ENCODE measurements around the gene WNT9A. TPM values are rescaled to one million over a fixed set of nuclear protein-coding genes. Genes with fewer than 3 reads are reported as not detected.

The WNT9A gene
- total RNA-seq, 2 experiments from 2014 or later = not detected

GRCh38 chr1:227924168-227924832, 23.4 kb downstream of the WNT9A start:
- ChIA-PET POLR2A (no interaction called here), CTCF (ENCODE audit: unreplicated experiment) (no interaction called here)
- Histone ChIP-seq H3K4me1 (ENCODE audit: insufficient read depth, low read length, poor library complexity, severe bottlenecking) (no peaks in the 10 kb centered on the region), H3K4me3 (ENCODE audit: low read depth, low read length, poor library complexity, severe bottlenecking) (no peak overlapping the region), H3K27ac (ENCODE audit: low read depth, low read length, poor library complexity, severe bottlenecking) (no peak overlapping the region), H2AFZ (ENCODE audit: low read length) (no peak overlapping the region), H3K4me2 (ENCODE audit: low read length) (no peak overlapping the region), H4K20me1 (ENCODE audit: insufficient read depth, low read length) (no peaks in the 10 kb centered on the region), H3K9me2 (ENCODE audit: insufficient read depth, low read length) (no peaks in the 10 kb centered on the region), H3K9me3 (ENCODE audit: low read length) (no peaks in the 10 kb centered on the region), H3K36me3 (ENCODE audit: insufficient read depth, low read length) (no peaks in the 10 kb centered on the region), H3K79me2 (ENCODE audit: insufficient read depth, low read depth, low read length) (no peaks in the 10 kb centered on the region)
- TF ChIP-seq, protein P1, sequence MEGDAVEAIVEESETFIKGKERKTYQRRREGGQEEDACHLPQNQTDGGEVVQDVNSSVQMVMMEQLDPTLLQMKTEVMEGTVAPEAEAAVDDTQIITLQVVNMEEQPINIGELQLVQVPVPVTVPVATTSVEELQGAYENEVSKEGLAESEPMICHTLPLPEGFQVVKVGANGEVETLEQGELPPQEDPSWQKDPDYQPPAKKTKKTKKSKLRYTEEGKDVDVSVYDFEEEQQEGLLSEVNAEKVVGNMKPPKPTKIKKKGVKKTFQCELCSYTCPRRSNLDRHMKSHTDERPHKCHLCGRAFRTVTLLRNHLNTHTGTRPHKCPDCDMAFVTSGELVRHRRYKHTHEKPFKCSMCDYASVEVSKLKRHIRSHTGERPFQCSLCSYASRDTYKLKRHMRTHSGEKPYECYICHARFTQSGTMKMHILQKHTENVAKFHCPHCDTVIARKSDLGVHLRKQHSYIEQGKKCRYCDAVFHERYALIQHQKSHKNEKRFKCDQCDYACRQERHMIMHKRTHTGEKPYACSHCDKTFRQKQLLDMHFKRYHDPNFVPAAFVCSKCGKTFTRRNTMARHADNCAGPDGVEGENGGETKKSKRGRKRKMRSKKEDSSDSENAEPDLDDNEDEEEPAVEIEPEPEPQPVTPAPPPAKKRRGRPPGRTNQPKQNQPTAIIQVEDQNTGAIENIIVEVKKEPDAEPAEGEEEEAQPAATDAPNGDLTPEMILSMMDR (conservative IDR thresholded peaks at IDR 0.05; ENCODE audit: low read length) = no peak
- no peak for TF ChIP-seq EZH2phosphoT487 (IDR thresholded peaks at IDR 0.05; ENCODE audit: borderline replicate concordance, low read depth, low read length)
- DNase-seq (ENCODE audit: low spot score) = no peak
- intact Hi-C loops (cut with micrococcal nuclease; ENCODE audit: unreplicated experiment) = no loop called here
- BruUV-seq (replicated peaks) = no TSS peak

DNA sequence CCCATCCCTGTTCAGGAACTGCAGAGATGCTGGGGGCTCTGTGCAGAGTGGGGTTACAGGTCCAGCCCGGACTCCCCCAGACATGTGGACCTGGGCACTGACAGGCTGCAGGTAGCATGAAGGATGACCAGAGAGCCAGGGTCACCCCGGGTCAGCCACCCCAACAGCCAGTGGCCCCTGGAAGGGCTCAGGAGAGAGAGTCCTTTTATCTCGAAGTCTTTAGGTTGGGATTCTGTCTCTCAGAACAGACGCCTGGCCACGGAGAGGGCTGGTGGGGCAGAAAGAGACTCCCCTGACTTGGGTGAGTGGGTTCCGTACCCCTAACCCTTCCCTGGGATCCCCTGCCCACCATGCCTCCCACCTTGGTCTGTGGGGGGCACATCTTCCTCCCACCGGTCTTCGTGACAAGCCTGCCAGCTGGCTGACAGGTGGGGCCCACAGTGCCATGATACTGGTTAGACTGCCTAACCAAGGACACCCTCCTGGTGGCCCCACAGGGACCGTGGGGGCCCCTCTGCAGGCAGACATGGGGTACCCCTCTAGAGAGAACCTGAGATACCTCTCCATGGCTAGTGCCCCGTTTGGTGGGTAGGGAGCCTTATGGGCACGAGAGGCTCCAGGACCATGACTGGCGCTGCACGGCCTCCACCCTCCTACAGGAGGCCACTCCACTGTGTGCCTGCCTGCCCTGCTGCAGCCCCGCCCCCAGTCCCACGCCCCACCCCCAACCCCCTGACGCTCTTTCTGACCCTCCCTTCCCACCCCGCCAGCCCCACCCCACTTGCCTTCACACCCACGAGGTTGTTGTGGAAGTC, 24.2 kb downstream of the WNT9A start:
- Histone ChIP-seq H3K79me2 (ENCODE audit: insufficient read depth, low read depth, low read length) (no peaks in the 10 kb centered on the region), H3K4me2 (ENCODE audit: low read length) (no peak overlapping the region), H3K4me1 (ENCODE audit: insufficient read depth, low read length, poor library complexity, severe bottlenecking) (no peaks in the 10 kb centered on the region), H4K20me1 (ENCODE audit: insufficient read depth, low read length) (no peaks in the 10 kb centered on the region), H3K9me3 (ENCODE audit: low read length) (no peaks in the 10 kb centered on the region), H3K9me2 (ENCODE audit: insufficient read depth, low read length) (no peaks in the 10 kb centered on the region), H3K27ac (ENCODE audit: low read depth, low read length, poor library complexity, severe bottlenecking) (no peak overlapping the region), H2AFZ (ENCODE audit: low read length) (no peak overlapping the region), H3K36me3 (ENCODE audit: insufficient read depth, low read length) (no peaks in the 10 kb centered on the region), H3K4me3 (ENCODE audit: low read depth, low read length, poor library complexity, severe bottlenecking) (no peak overlapping the region)
- no TSS peak for BruUV-seq (replicated peaks)
- TF ChIP-seq EZH2phosphoT487 (IDR thresholded peaks at IDR 0.05; ENCODE audit: borderline replicate concordance, low read depth, low read length) = no peak
- TF ChIP-seq, protein P1 (conservative IDR thresholded peaks at IDR 0.05; ENCODE audit: low read length) = no peak
- CTCF ChIA-PET (ENCODE audit: unreplicated experiment) = no interaction called here
- intact Hi-C loops (cut with micrococcal nuclease; ENCODE audit: unreplicated experiment) = no loop called here
- DNase-seq (ENCODE audit: low spot score) = no peak
- POLR2A ChIA-PET = no interaction called here
